Glutamatergic neuron (in vitro differentiated cells): ENCODE data around the gene DMXL1. TPM values are rescaled to one million over a fixed set of nuclear protein-coding genes. Genes with fewer than 3 reads are reported as not detected.

ENCODE experiments used
- DNase-seq: peaks from one replicate; pipeline ENCODE4 v3.0.0; 2022
- H3K27ac Mint-ChIP-seq: one replicate; pipeline ENCODE4 v1.8.0; 2020; ENCODE audit warnings: mild to moderate bottlenecking, mixed read lengths, inconsistent platforms; ENCODE audit not compliant: unreplicated experiment
- H3K27me3 Mint-ChIP-seq: one replicate; pipeline ENCODE4 v1.8.0; 2020; ENCODE audit warnings: mild to moderate bottlenecking, moderate library complexity, mixed read lengths, inconsistent platforms; ENCODE audit not compliant: unreplicated experiment
- H3K36me3 Mint-ChIP-seq: one replicate; pipeline ENCODE4 v1.8.0; 2020; ENCODE audit warnings: mild to moderate bottlenecking, mixed read lengths, inconsistent platforms; ENCODE audit not compliant: unreplicated experiment
- H3K4me1 Mint-ChIP-seq: one replicate; pipeline ENCODE4 v1.8.0; 2020; ENCODE audit warnings: mild to moderate bottlenecking, low read depth, mixed read lengths, inconsistent platforms; ENCODE audit not compliant: unreplicated experiment
- H3K4me3 Mint-ChIP-seq: one replicate; pipeline ENCODE4 v1.8.0; 2020; ENCODE audit warnings: mild to moderate bottlenecking, mixed read lengths, inconsistent platforms; ENCODE audit not compliant: unreplicated experiment
- H3K9me3 Mint-ChIP-seq: one replicate; pipeline ENCODE4 v1.8.0; 2020; ENCODE audit warnings: mild to moderate bottlenecking, moderate library complexity, mixed read lengths, inconsistent platforms; ENCODE audit not compliant: unreplicated experiment
- CTCF ChIP-seq: fragments of 200-600 bp; sonication (generic); IDR thresholded peaks from one replicate; pipeline ENCODE4 v1.5.0; 2021; ENCODE audit not compliant: partially characterized antibody, unreplicated experiment
- long read RNA-seq: library from polyadenylated mRNA; unstranded; transcript quantifications from one replicate; pipeline ENCODE4 v2.0.0, GENCODE V29; 2020; ENCODE audit not compliant: unreplicated experiment
- total RNA-seq: library from RNA; stranded (reverse); fragmentation: NEBNext Ultra II Directional; extraction: Animal tissue kit (Norgen Biotek cat#: 25700); gene quantifications from one replicate; pipeline ENCODE4 v1.2.1, GENCODE V29; 2021; ENCODE audit not compliant: unreplicated experiment

Gene DMXL1
- 24.2 TPM for total RNA-seq
- long read RNA-seq, partial matches to known transcripts: 2 of 2 reads
- long read RNA-seq, other reads (novel, unspliced or antisense): 0 of 2 reads

- Mint-ChIP-seq H3K4me1 (peaks cover 3% of the 10 kb centered on the region), H3K4me3 (peak within 1 kb of the TSS; percentile 91)
These were observed at the start of gene DMXL1 for GRCh38 chr5:119070828-119071560. Gene DMXL1, plus strand, starts transcription at chr5:119071087. Its CDS starts 483 bp downstream, at chr5:119071570.

GRCh38 chr5:119021149-119021732 lies 49.6 kb upstream of the DMXL1 start:
- no peak for DNase-seq
- no peak for TF ChIP-seq CTCF
- Mint-ChIP-seq H3K36me3 (no peaks in the 10 kb centered on the region), H3K27me3 (peaks cover 1% of the 10 kb centered on the region), H3K27ac (no peak overlapping the region), H3K4me1 (no peaks in the 10 kb centered on the region), H3K4me3 (no peak overlapping the region), H3K9me3 (peaks cover 2% of the 10 kb centered on the region)

More at GRCh38 chr5:119070828-119071560, at the start of gene DMXL1:
- Mint-ChIP-seq H3K27ac (peak within 1 kb of the TSS; percentile 93), H3K27me3 (peaks cover 5% of the 10 kb centered on the region), H3K36me3 (no peaks in the 10 kb centered on the region), H3K9me3 (peaks cover 4% of the 10 kb centered on the region)
- TF ChIP-seq CTCF: no peak
- peak; percentile 100 for DNase-seq

GRCh38 chr5:119022017-119022745 lies 48.7 kb upstream of the DMXL1 start:
- no peak overlapping the region for H3K27ac Mint-ChIP-seq
- no peak for TF ChIP-seq CTCF
- DNase-seq: no peak
- H3K4me3 Mint-ChIP-seq: no peak overlapping the region
- H3K27me3 Mint-ChIP-seq: no peaks in the 10 kb centered on the region
- H3K36me3 Mint-ChIP-seq: no peaks in the 10 kb centered on the region
- no peaks in the 10 kb centered on the region for H3K4me1 Mint-ChIP-seq
- H3K9me3 Mint-ChIP-seq: peaks cover 2% of the 10 kb centered on the region

GRCh38 chr5:119022773-119023172 lies 48.1 kb upstream of the DMXL1 start:
- H3K27ac Mint-ChIP-seq: no peak overlapping the region
- no peak for TF ChIP-seq CTCF
- no peak for DNase-seq
- no peaks in the 10 kb centered on the region for H3K36me3 Mint-ChIP-seq
- no peak overlapping the region for H3K4me3 Mint-ChIP-seq
- peaks cover 2% of the 10 kb centered on the region for H3K9me3 Mint-ChIP-seq
- peaks cover under 1% of the 10 kb centered on the region for H3K27me3 Mint-ChIP-seq
- H3K4me1 Mint-ChIP-seq: no peaks in the 10 kb centered on the region
